ENCODE data around the gene SLC9A4. TPM values are rescaled to one million over a fixed set of nuclear protein-coding genes. Genes with fewer than 3 reads are reported as not detected.

The SLC9A4 gene
- total RNA-seq, 1 donor: not detected

- no peaks in the 10 kb centered on the region for H3K9me3 ChIP-seq (ENCODE audit: low read depth, low read length)
- H3K27ac ChIP-seq (ENCODE audit: low read depth, low read length): no peak overlapping the region
- TF ChIP-seq CTCF (IDR thresholded peaks at IDR 0.05; ENCODE audit: extremely low read depth, low read depth, low read length): no peak
- no peaks in the 10 kb centered on the region for H3K36me3 ChIP-seq (ENCODE audit: insufficient read depth, low read length)
- H4K20me1 ChIP-seq (ENCODE audit: insufficient read depth, low read length): no peaks in the 10 kb centered on the region
- no peak overlapping the region for H3K4me2 ChIP-seq (ENCODE audit: insufficient read depth, low read length)
- DNase-seq (ENCODE audit: insufficient read length, low spot score, missing footprints): peak; percentile 14
- no peaks in the 10 kb centered on the region for H3K4me1 ChIP-seq (ENCODE audit: insufficient read depth, low read length)
- no peak overlapping the region for H2AFZ ChIP-seq (ENCODE audit: low read length)
- no peaks in the 10 kb centered on the region for H3K27me3 ChIP-seq (ENCODE audit: insufficient read depth, low read length)
- H3K79me2 ChIP-seq (ENCODE audit: insufficient read depth, low read length): no peaks in the 10 kb centered on the region
- no peak overlapping the region for H3K4me3 ChIP-seq (ENCODE audit: insufficient read depth, low read length)
These were observed 54.1 kb downstream of the SLC9A4 start for GRCh38 chr2:102527086-102527485.

GRCh38 chr2:102538491-102538890 is 65.5 kb downstream of the SLC9A4 start:
- Histone ChIP-seq H2AFZ (ENCODE audit: low read length) (no peak overlapping the region), H3K4me2 (ENCODE audit: insufficient read depth, low read length) (no peak overlapping the region), H3K79me2 (ENCODE audit: insufficient read depth, low read length) (no peaks in the 10 kb centered on the region)

GRCh38 chr2:102540882-102541281 is 67.9 kb downstream of the SLC9A4 start:
- Histone ChIP-seq H3K4me2 (ENCODE audit: insufficient read depth, low read length) (no peak overlapping the region), H3K27me3 (ENCODE audit: insufficient read depth, low read length) (no peaks in the 10 kb centered on the region), H2AFZ (ENCODE audit: low read length) (no peak overlapping the region), H3K9me3 (ENCODE audit: low read depth, low read length) (no peaks in the 10 kb centered on the region), H3K79me2 (ENCODE audit: insufficient read depth, low read length) (no peaks in the 10 kb centered on the region), H4K20me1 (ENCODE audit: insufficient read depth, low read length) (no peaks in the 10 kb centered on the region), H3K27ac (ENCODE audit: low read depth, low read length) (no peak overlapping the region), H3K4me1 (ENCODE audit: insufficient read depth, low read length) (no peaks in the 10 kb centered on the region), H3K36me3 (ENCODE audit: insufficient read depth, low read length) (no peaks in the 10 kb centered on the region), H3K4me3 (ENCODE audit: insufficient read depth, low read length) (no peak overlapping the region)
- DNase-seq (ENCODE audit: insufficient read length, low spot score, missing footprints): no peak
- no peak for TF ChIP-seq CTCF (IDR thresholded peaks at IDR 0.05; ENCODE audit: extremely low read depth, low read depth, low read length)

More at GRCh38 chr2:102538491-102538890, 65.5 kb downstream of the SLC9A4 start:
- no peak for DNase-seq (ENCODE audit: insufficient read length, low spot score, missing footprints)
- Histone ChIP-seq H3K4me3 (ENCODE audit: insufficient read depth, low read length) (no peak overlapping the region), H3K27me3 (ENCODE audit: insufficient read depth, low read length) (no peaks in the 10 kb centered on the region), H4K20me1 (ENCODE audit: insufficient read depth, low read length) (no peaks in the 10 kb centered on the region), H3K27ac (ENCODE audit: low read depth, low read length) (no peak overlapping the region), H3K4me1 (ENCODE audit: insufficient read depth, low read length) (no peaks in the 10 kb centered on the region), H3K36me3 (ENCODE audit: insufficient read depth, low read length) (no peaks in the 10 kb centered on the region), H3K9me3 (ENCODE audit: low read depth, low read length) (no peaks in the 10 kb centered on the region)
- no peak for TF ChIP-seq CTCF (IDR thresholded peaks at IDR 0.05; ENCODE audit: extremely low read depth, low read depth, low read length)

GRCh38 chr2:102544182-102544581 is 71.2 kb downstream of the SLC9A4 start:
- TF ChIP-seq CTCF (IDR thresholded peaks at IDR 0.05; ENCODE audit: extremely low read depth, low read depth, low read length): no peak
- H3K36me3 ChIP-seq (ENCODE audit: insufficient read depth, low read length): no peaks in the 10 kb centered on the region
- H3K79me2 ChIP-seq (ENCODE audit: insufficient read depth, low read length): no peaks in the 10 kb centered on the region
- peaks cover 2% of the 10 kb centered on the region for H3K9me3 ChIP-seq (ENCODE audit: low read depth, low read length)
- no peak overlapping the region for H2AFZ ChIP-seq (ENCODE audit: low read length)
- DNase-seq (ENCODE audit: insufficient read length, low spot score, missing footprints): no peak
- H4K20me1 ChIP-seq (ENCODE audit: insufficient read depth, low read length): no peaks in the 10 kb centered on the region
- H3K27me3 ChIP-seq (ENCODE audit: insufficient read depth, low read length): no peaks in the 10 kb centered on the region
- H3K4me2 ChIP-seq (ENCODE audit: insufficient read depth, low read length): no peak overlapping the region
- no peak overlapping the region for H3K27ac ChIP-seq (ENCODE audit: low read depth, low read length)
- H3K4me1 ChIP-seq (ENCODE audit: insufficient read depth, low read length): no peaks in the 10 kb centered on the region
- H3K4me3 ChIP-seq (ENCODE audit: insufficient read depth, low read length): no peak overlapping the region

Measured in osteoblast (primary cell).